Panc1 (cell line): ENCODE data around the gene AGR3. TPM values are rescaled to one million over a fixed set of nuclear protein-coding genes. Genes with fewer than 3 reads are reported as not detected.

Source experiments
- ATAC-seq: fragments of 200-7000 bp; cut with Tn5 transposase; 2 replicates; pipeline ENCODE4 v1.9.1; 2020; ENCODE audit warnings: mild to moderate bottlenecking, moderate library complexity
- BruUV-seq: library from RNA; stranded (reverse); fragments of 400-500 nt; replicated peaks from 2 replicates; lab custom pipeline; 2021; lab: Mats Ljungman, UMichigan
- CTCF ChIA-PET: fragments of 300-600 bp; sonication (Branson Sonifier 250); formaldehyde crosslinking; loops from one replicate; lab custom pipeline; 2022; ENCODE audit warnings: antibody characterized with exemption; lab: Charles Lee
- POLR2A ChIA-PET: fragments of 300-600 bp; sonication (Branson Sonifier 250); formaldehyde crosslinking; loops from one replicate; lab custom pipeline; 2022; ENCODE audit warnings: antibody characterized with exemption; lab: Charles Lee
- DNase-seq: peaks from one replicate; pipeline ENCODE4 v3.0.0-alpha.2; 2010; ENCODE audit warnings: low read depth, low spot score
- H3K27ac ChIP-seq: 2 replicates; pipeline ENCODE4 v1.5.1; 2011; ENCODE audit warnings: mild to moderate bottlenecking, low read length, inconsistent platforms
- H3K27me3 ChIP-seq: fragments of 200-500 bp; sonication (Bioruptor generic); 2 replicates; pipeline ENCODE4 v1.6.0; 2014; ENCODE audit warnings: low read length, inconsistent platforms; ENCODE audit not compliant: control insufficient read depth, insufficient read depth
- H3K36me3 ChIP-seq: fragments of 200-500 bp; sonication (Bioruptor generic); 2 replicates; pipeline ENCODE4 v1.5.1; 2014; ENCODE audit warnings: inconsistent platforms, mild to moderate bottlenecking, low read length, moderate library complexity; ENCODE audit not compliant: control insufficient read depth, insufficient read depth
- H3K4me1 ChIP-seq: 2 replicates; pipeline ENCODE4 v1.5.1; 2011; ENCODE audit warnings: inconsistent platforms, mild to moderate bottlenecking, low read length, moderate library complexity; ENCODE audit not compliant: control insufficient read depth, insufficient read depth
- H3K4me3 ChIP-seq, 2 experiments: 2 replicates each; pipeline ENCODE4 v1.5.1; 2011 to 2012; ENCODE audit warnings: low read depth in 2 of 2, low read length in 2 of 2, mild to moderate bottlenecking in 2 of 2, inconsistent platforms in 1 of 2, moderate library complexity in 1 of 2
- H3K9me3 ChIP-seq: fragments of 200-500 bp; sonication (Bioruptor generic); 2 replicates; pipeline ENCODE4 v1.5.1; 2014; ENCODE audit warnings: low read depth, mild to moderate bottlenecking, inconsistent platforms, low read length, moderate library complexity; ENCODE audit not compliant: control insufficient read depth, insufficient read depth
- POLR2AphosphoS5 ChIP-seq: IDR thresholded peaks from 2 replicates; pipeline ENCODE4 v1.6.1; 2012; ENCODE audit warnings: mild to moderate bottlenecking, low read depth, low read length, moderate library complexity
- SIN3A ChIP-seq: IDR thresholded peaks from 2 replicates; pipeline ENCODE4 v1.6.1; 2012; ENCODE audit warnings: low read depth, mild to moderate bottlenecking, low read length, moderate library complexity, borderline replicate concordance; ENCODE audit not compliant: insufficient read depth
- TCF7L2 ChIP-seq: IDR thresholded peaks from 2 replicates; pipeline ENCODE4 v1.6.1; 2011; ENCODE audit warnings: mild to moderate bottlenecking, low read depth, low read length, inconsistent platforms
- in situ Hi-C: cut with HindIII; loops from 2 replicates; pipeline ENCODE4 v1.10.0; 2016; ENCODE audit warnings: low sequenced_read_pairs, low pct_unique_long_range_greater_than_20kb
- intact Hi-C: fragments of 100-400 bp; cut with micrococcal nuclease; formaldehyde crosslinking; loops from one replicate; pipeline ENCODE4 v1.10.0; 2022; ENCODE audit not compliant: unreplicated experiment
- total RNA-seq: library from RNA; stranded (reverse); gene quantifications from one replicate; pipeline ENCODE4 v1.2.1, GENCODE V29; 2021; ENCODE audit not compliant: unreplicated experiment
- TF ChIP-seq, protein P1 (sequence below): fragments of 450-650 bp; IDR thresholded peaks from 2 replicates; pipeline ENCODE4 v1.5.1; 2017; ENCODE audit warnings: mild to moderate bottlenecking
- TF ChIP-seq, protein P2 (sequence below), 2 experiments: IDR thresholded peaks; 2 replicates each; pipeline ENCODE4 v1.6.1; 2011 to 2012; ENCODE audit warnings: low read depth in 2 of 2, control low read depth in 1 of 2, low read length in 1 of 2, mild to moderate bottlenecking in 1 of 2, moderate library complexity in 1 of 2; ENCODE audit not compliant: insufficient read depth in 1 of 2

AGR3 gene
- total RNA-seq, 1 experiment from 2014 or later, result not detected

DNA sequence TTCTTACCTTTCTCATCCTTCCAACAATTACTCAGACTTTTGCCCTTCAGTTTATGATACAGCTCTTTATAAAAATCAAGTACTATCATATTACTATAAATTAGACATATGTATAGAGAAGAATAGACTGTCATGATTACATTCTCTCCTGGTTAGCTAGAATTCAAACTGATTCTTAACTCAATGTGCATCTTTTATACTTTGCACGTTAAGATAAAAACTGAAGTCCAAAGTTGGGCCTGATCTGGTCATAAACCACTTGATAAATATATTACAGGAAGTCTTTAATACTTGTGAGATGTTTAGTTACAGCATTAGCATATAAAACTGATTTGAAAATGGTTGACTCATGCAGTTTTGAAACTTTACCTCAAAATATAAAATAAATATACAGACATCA, 2.6 kb downstream of the AGR3 start:
- TF ChIP-seq, protein P1, sequence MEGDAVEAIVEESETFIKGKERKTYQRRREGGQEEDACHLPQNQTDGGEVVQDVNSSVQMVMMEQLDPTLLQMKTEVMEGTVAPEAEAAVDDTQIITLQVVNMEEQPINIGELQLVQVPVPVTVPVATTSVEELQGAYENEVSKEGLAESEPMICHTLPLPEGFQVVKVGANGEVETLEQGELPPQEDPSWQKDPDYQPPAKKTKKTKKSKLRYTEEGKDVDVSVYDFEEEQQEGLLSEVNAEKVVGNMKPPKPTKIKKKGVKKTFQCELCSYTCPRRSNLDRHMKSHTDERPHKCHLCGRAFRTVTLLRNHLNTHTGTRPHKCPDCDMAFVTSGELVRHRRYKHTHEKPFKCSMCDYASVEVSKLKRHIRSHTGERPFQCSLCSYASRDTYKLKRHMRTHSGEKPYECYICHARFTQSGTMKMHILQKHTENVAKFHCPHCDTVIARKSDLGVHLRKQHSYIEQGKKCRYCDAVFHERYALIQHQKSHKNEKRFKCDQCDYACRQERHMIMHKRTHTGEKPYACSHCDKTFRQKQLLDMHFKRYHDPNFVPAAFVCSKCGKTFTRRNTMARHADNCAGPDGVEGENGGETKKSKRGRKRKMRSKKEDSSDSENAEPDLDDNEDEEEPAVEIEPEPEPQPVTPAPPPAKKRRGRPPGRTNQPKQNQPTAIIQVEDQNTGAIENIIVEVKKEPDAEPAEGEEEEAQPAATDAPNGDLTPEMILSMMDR, result no peak
- no peak for TF ChIP-seq SIN3A
- no peak for TF ChIP-seq TCF7L2
- TF ChIP-seq, protein P2, sequence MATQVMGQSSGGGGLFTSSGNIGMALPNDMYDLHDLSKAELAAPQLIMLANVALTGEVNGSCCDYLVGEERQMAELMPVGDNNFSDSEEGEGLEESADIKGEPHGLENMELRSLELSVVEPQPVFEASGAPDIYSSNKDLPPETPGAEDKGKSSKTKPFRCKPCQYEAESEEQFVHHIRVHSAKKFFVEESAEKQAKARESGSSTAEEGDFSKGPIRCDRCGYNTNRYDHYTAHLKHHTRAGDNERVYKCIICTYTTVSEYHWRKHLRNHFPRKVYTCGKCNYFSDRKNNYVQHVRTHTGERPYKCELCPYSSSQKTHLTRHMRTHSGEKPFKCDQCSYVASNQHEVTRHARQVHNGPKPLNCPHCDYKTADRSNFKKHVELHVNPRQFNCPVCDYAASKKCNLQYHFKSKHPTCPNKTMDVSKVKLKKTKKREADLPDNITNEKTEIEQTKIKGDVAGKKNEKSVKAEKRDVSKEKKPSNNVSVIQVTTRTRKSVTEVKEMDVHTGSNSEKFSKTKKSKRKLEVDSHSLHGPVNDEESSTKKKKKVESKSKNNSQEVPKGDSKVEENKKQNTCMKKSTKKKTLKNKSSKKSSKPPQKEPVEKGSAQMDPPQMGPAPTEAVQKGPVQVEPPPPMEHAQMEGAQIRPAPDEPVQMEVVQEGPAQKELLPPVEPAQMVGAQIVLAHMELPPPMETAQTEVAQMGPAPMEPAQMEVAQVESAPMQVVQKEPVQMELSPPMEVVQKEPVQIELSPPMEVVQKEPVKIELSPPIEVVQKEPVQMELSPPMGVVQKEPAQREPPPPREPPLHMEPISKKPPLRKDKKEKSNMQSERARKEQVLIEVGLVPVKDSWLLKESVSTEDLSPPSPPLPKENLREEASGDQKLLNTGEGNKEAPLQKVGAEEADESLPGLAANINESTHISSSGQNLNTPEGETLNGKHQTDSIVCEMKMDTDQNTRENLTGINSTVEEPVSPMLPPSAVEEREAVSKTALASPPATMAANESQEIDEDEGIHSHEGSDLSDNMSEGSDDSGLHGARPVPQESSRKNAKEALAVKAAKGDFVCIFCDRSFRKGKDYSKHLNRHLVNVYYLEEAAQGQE (IDR thresholded peaks at IDR 0.05; ENCODE audit: insufficient read depth in 1 of 2, low read depth in 2 of 2, low read length in 1 of 2), result no peak
- TF ChIP-seq POLR2AphosphoS5, result no peak
- intact Hi-C loops (no loop called here), in situ Hi-C loops (no loop called here)
- Histone ChIP-seq H3K27me3 (no peaks in the 10 kb centered on the region), H3K4me1 (no peaks in the 10 kb centered on the region), H3K4me3 (no peak overlapping the region), H3K9me3 (no peaks in the 10 kb centered on the region), H3K27ac (no peak overlapping the region), H3K36me3 (no peaks in the 10 kb centered on the region)
- CTCF ChIA-PET, result no interaction called here
- ATAC-seq, result no peak
- POLR2A ChIA-PET, result no interaction called here
- BruUV-seq, result no TSS peak
- no peak for DNase-seq

DNA sequence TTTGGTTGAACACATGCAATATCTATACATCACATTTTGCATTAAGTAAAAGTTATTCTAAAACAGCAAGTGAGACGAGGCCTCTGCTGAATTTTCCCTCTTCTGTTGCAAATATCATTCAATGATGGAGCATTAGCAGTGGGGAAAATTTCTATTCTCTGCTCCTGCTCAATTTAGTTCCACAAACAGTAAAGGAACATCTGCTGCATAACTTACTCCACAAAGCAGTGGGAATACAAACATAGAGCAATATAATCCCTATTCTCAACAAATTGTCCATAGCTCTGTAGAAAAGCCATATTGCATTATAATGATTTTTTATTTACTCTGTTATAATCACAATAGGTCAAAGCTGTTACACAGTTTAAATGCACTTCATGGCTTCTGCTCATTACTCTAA, 5.9 kb downstream of the AGR3 start:
- Histone ChIP-seq H3K4me3 (no peak overlapping the region), H3K36me3 (no peaks in the 10 kb centered on the region), H3K9me3 (no peaks in the 10 kb centered on the region), H3K27me3 (no peaks in the 10 kb centered on the region), H3K4me1 (no peaks in the 10 kb centered on the region), H3K27ac (no peak overlapping the region)
- BruUV-seq, result no TSS peak
- DNase-seq, result no peak
- ChIA-PET POLR2A (no interaction called here), CTCF (no interaction called here)
- TF ChIP-seq, protein P2 (IDR thresholded peaks at IDR 0.05; ENCODE audit: insufficient read depth in 1 of 2, low read depth in 2 of 2, low read length in 1 of 2), result no peak
- TF ChIP-seq, protein P1, result no peak
- no peak for TF ChIP-seq TCF7L2
- TF ChIP-seq SIN3A, result no peak
- TF ChIP-seq POLR2AphosphoS5, result no peak
- ATAC-seq, result no peak
- in situ Hi-C loops, result no loop called here
- intact Hi-C loops, result no loop called here
